ENCODE data around the gene AHNAK. TPM values are rescaled to one million over a fixed set of nuclear protein-coding genes. Genes with fewer than 3 reads are reported as not detected.

Gene AHNAK
- total and polyA plus RNA-seq, 2 of the 8 experiments (the other 6 are each of a cell fraction or from before 2014, with no cell fraction given), result 2.0 to 5.8 TPM

DNA sequence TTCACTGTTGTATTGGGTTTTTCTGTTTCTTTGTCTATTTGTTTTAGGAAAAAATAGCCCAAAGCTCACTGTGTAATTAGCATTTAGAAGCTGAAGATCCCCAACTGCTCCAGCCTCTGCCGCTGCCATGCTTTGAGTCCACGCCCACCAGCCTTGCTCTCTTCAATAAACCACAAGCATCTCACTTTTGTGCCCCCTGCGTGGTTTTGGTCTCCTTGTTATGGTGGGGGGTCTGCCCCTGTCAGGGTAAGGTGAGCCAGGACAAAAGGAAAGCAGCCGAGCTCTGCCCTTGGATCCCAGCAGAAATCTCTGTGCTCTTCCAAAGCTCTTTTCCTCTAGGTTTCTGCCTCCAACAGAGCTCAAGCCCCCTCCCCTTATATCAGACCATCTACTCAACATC, 123.6 kb downstream of the AHNAK start:
- no peaks in the 10 kb centered on the region for H3K23me2 ChIP-seq (ENCODE audit: low read depth, low read length)
- H4K91ac ChIP-seq (replicated peaks; ENCODE audit: insufficient read length, low read length), result no peak overlapping the region
- H2BK20ac ChIP-seq (ENCODE audit: low read length), result no peak overlapping the region
- no peak overlapping the region for H4K5ac ChIP-seq (ENCODE audit: insufficient read length, low read depth, low read length)
- no peak overlapping the region for H2BK5ac ChIP-seq (ENCODE audit: low read depth, low read length)
- H3K27me3 ChIP-seq (replicated peaks in 1 of 4; ENCODE audit: control insufficient read depth in 3 of 4, extremely low read depth in 1 of 4, insufficient read depth in 3 of 4, low read length in 3 of 4), result peaks cover 0 to 15% (median 10%) of the 10 kb centered on the region in 4 experiments; a peak in 6 of 7 replicates
- 66% methylated on average over 4 of the region's 4 CpGs; no CpG with 5 or more reads in 1 of the 2 experiments for WGBS, 2 experiments (ENCODE audit: extremely low coverage in 1 of 2, insufficient coverage in 1 of 2, insufficient read length in 1 of 2, insufficient replicate concordance in 2 of 2, low coverage in 1 of 2, low lambda C conversion rate in 2 of 2, missing lambda C conversion rate in 1 of 2)
- no peak overlapping the region for H2BK15ac ChIP-seq (ENCODE audit: low read length)
- TF ChIP-seq YY1 (IDR thresholded peaks at IDR 0.05; ENCODE audit: low read depth, low read length) (no peak), SIX5 (IDR thresholded peaks at IDR 0.05; ENCODE audit: low read depth, low read length) (no peak), RAD21 (IDR thresholded peaks at IDR 0.05 in 1 of 2, conservative IDR thresholded peaks at IDR 0.05 in 1 of 2; ENCODE audit: low read depth in 2 of 2, low read length in 2 of 2) (no peak), SUZ12 (IDR thresholded peaks at IDR 0.05; ENCODE audit: low read length) (no peak), GABPA (IDR thresholded peaks at IDR 0.05; ENCODE audit: borderline replicate concordance, insufficient read depth, low read length) (no peak), TBP (IDR thresholded peaks at IDR 0.05; ENCODE audit: low read depth, low read length) (no peak), SIN3A (conservative IDR thresholded peaks at IDR 0.05 in 1 of 2, IDR thresholded peaks at IDR 0.05 in 1 of 2; ENCODE audit: low read depth in 1 of 2, low read length in 2 of 2) (no peak), TEAD4 (IDR thresholded peaks at IDR 0.05; ENCODE audit: low read depth, low read length) (no peak)
- TF ChIP-seq, protein P1, sequence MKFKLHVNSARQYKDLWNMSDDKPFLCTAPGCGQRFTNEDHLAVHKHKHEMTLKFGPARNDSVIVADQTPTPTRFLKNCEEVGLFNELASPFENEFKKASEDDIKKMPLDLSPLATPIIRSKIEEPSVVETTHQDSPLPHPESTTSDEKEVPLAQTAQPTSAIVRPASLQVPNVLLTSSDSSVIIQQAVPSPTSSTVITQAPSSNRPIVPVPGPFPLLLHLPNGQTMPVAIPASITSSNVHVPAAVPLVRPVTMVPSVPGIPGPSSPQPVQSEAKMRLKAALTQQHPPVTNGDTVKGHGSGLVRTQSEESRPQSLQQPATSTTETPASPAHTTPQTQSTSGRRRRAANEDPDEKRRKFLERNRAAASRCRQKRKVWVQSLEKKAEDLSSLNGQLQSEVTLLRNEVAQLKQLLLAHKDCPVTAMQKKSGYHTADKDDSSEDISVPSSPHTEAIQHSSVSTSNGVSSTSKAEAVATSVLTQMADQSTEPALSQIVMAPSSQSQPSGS (IDR thresholded peaks at IDR 0.05; ENCODE audit: low read length), result no peak
- TF ChIP-seq, protein P2, sequence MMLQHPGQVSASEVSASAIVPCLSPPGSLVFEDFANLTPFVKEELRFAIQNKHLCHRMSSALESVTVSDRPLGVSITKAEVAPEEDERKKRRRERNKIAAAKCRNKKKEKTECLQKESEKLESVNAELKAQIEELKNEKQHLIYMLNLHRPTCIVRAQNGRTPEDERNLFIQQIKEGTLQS (IDR thresholded peaks at IDR 0.05; ENCODE audit: insufficient read depth, low read depth, low read length), result no peak
- H2BK120ac ChIP-seq (replicated peaks; ENCODE audit: low read depth, low read length), result no peak overlapping the region
- 0 out of 7 replicates have a peak, but pooled peaks cover 0 to 2% (median 0%) of the 10 kb centered on the region in 4 experiments for H3K4me1 ChIP-seq (replicated peaks in 1 of 4; ENCODE audit: control insufficient read depth in 3 of 4, insufficient read depth in 4 of 4, low read length in 3 of 4)
- H3K36me3 ChIP-seq (ENCODE audit: control insufficient read depth in 2 of 4, insufficient read depth in 4 of 4, low read length in 3 of 4), result no peaks in the 10 kb centered on the region
- H3K4me2 ChIP-seq (ENCODE audit: insufficient read depth in 1 of 2, low read depth in 2 of 2, low read length in 2 of 2), result no peak overlapping the region
- no peak overlapping the region for H3K9ac ChIP-seq (replicated peaks in 1 of 4; ENCODE audit: extremely low read depth in 1 of 4, low read depth in 3 of 4, low read length in 3 of 4)
- H3K4ac ChIP-seq (replicated peaks; ENCODE audit: insufficient read length, low read depth, low read length), result no peak overlapping the region
- H3K9me3 ChIP-seq (ENCODE audit: insufficient read depth in 2 of 2, low read depth in 1 of 2, low read length in 1 of 2), result no peaks in the 10 kb centered on the region
- H3K56ac ChIP-seq (replicated peaks; ENCODE audit: insufficient read length, low read depth, low read length), result no peak overlapping the region
- no peak overlapping the region for H3K27ac ChIP-seq (ENCODE audit: low read depth, low read length)
- H3K79me1 ChIP-seq (ENCODE audit: low read depth, low read length), result no peaks in the 10 kb centered on the region
- DNase-seq (ENCODE audit: low read depth in 1 of 2, low spot score in 2 of 2) (no peak), FAIRE-seq (no peak)
- no peak overlapping the region for H3K18ac ChIP-seq (ENCODE audit: extremely low read depth, low read length)
- H3K23ac ChIP-seq (ENCODE audit: insufficient read length), result no peak overlapping the region
- H2BK12ac ChIP-seq (ENCODE audit: low read depth, low read length), result no peak overlapping the region
- H4K20me1 ChIP-seq (replicated peaks in 1 of 2; ENCODE audit: control insufficient read depth in 1 of 2, insufficient read depth in 2 of 2, low read length in 2 of 2), result no peaks in the 10 kb centered on the region
- H2AK5ac ChIP-seq (ENCODE audit: low read depth, low read length), result no peak overlapping the region
- no peak overlapping the region for H2AFZ ChIP-seq (ENCODE audit: low read length)
- CTCF ChIA-PET (ENCODE audit: partially characterized antibody), result interaction anchor here (0.7 to 9.8 kb wide), 17 partner anchors 9 to 165 kb away, joined by 3 to 165 read pairs (median 4); no protein-coding TSS in a partner anchor
- POLR2A ChIA-PET (ENCODE audit: partially characterized antibody), result interaction anchor here (0.8 to 1.5 kb wide), 3 partner anchors 119 to 150 kb away, joined by 3 read pairs; no protein-coding TSS in a partner anchor
- no peak overlapping the region for H3K4me3 ChIP-seq (ENCODE audit: extremely low read depth in 1 of 4, insufficient read depth in 2 of 4, low read depth in 3 of 4, low read length in 4 of 4)
- H4K8ac ChIP-seq (ENCODE audit: extremely low read depth, insufficient read depth, low read length), result no peak overlapping the region
- H3K14ac ChIP-seq (ENCODE audit: insufficient read length), result no peak overlapping the region
- no peaks in the 10 kb centered on the region for H3K79me2 ChIP-seq (ENCODE audit: control insufficient read depth in 1 of 2, insufficient read depth in 2 of 2, low read length in 2 of 2)
